Heart right ventricle (tissue), 16 donors: ENCODE results near the gene PASD1. TPM values are rescaled to one million over a fixed set of nuclear protein-coding genes. Genes with fewer than 3 reads are reported as not detected.
A peak's percentile ranks its signal among the peaks of the same experiment; 100 is the strongest.

ENCODE experiments used
- ATAC-seq, 8 donors: fragments of 200-7000 bp; cut with Tn5 transposase; one replicate each; pipeline ENCODE4 v1.9.1; 2020; ENCODE audit warnings: mild to moderate bottlenecking in 8 of 8, moderate library complexity in 8 of 8, moderate number of reproducible peaks in 1 of 8
- DNase-seq, 2 donors: peaks; one replicate each; pipeline ENCODE4 v3.0.0-alpha.2; 2020
- H3K27ac ChIP-seq, 10 donors: fragments of 200-600 bp; sonication (generic) in 2 of 10; one replicate each; pipeline versions ENCODE4 v1.5.0 to v1.8.0; 2020 to 2022; ENCODE audit warnings: mild to moderate bottlenecking in 3 of 10
- H3K27me3 ChIP-seq, 7 donors: fragments of 200-600 bp; one replicate each; pipeline ENCODE4 v1.8.0; 2021 to 2022; ENCODE audit warnings: mild to moderate bottlenecking in 2 of 7
- H3K36me3 ChIP-seq, 9 donors: fragments of 200-600 bp; sonication (generic) in 1 of 9; one replicate each; pipeline versions ENCODE4 v1.5.0 to v1.8.0; 2020 to 2022; ENCODE audit warnings: mild to moderate bottlenecking in 2 of 9
- H3K4me1 ChIP-seq, 9 donors: fragments of 200-600 bp; sonication (generic) in 1 of 9; one replicate each; pipeline versions ENCODE4 v1.5.0 to v1.8.0; 2020 to 2022; ENCODE audit warnings: mild to moderate bottlenecking in 4 of 9
- H3K4me3 ChIP-seq, 10 donors: fragments of 200-600 bp; sonication (generic) in 2 of 10; one replicate each; pipeline versions ENCODE4 v1.5.0 to v1.8.0; 2020 to 2022; ENCODE audit warnings: mild to moderate bottlenecking in 7 of 10, moderate library complexity in 2 of 10
- H3K9me3 ChIP-seq, 11 donors: fragments of 200-600 bp in 10 of 11; sonication (generic) in 2 of 11; one replicate each; pipeline versions ENCODE4 v1.5.0 to v1.8.0; 2013 to 2022; ENCODE audit warnings: mild to moderate bottlenecking in 2 of 11, control low read depth in 1 of 11, moderate library complexity in 1 of 11
- CTCF ChIP-seq, 9 donors: fragments of 200-600 bp; sonication (generic) in 2 of 9; IDR thresholded peaks; one replicate each; pipeline versions ENCODE4 v1.5.0 to v1.8.0; 2021 to 2022; ENCODE audit warnings: antibody characterized with exemption in 9 of 9, mild to moderate bottlenecking in 5 of 9, moderate library complexity in 1 of 9
- WGBS, 2 donors: extraction: QIAGEN DNeasy Blood & Tissue Kit; methylation state at CpG; one replicate each; pipeline ENCODE4 v1.1.7; 2013; ENCODE audit warnings: inconsistent platforms in 1 of 2; 5-methylcytosine and 5-hydroxymethylcytosine counted together
- intact Hi-C, 10 donors: fragments of 100-400 bp; cut with DNase I; formaldehyde crosslinking; loops; one replicate each; pipeline versions ENCODE4 v1.11.1 to v1.14.2; 2022
- polyA plus RNA-seq, 2 donors: library from polyadenylated mRNA; stranded (reverse); fragments of 200-250 nt; gene quantifications; one replicate each; pipeline ENCODE4 v1.2.3, GENCODE V29; 2013
- total RNA-seq, 10 donors: library from RNA; stranded (reverse); fragmentation: NEBNext Ultra II Directional in 3 of 10; extraction: Animal tissue kit (Norgen Biotek cat#: 25700) in 3 of 10; gene quantifications; one replicate each; pipeline versions ENCODE4 v1.2.1 to v1.2.4, GENCODE V29; 2021 to 2023
- donor health status: Arrhythmogenic right ventricular cardiomyopathy.
- donor health status: ischemic (EF 13 %, LVEDD 7.1; RV severe dilation, severe dysfunction).
- donor health status: healthy with polysubstance abuse.
- donor health status: DM: no; HTN: yes; CAD: no.
- donor health status: DM: no; HTN: no; CAD: no.
- donor health status: ischemic (EF 25% LVEDD 6.9; RV normal size, moderate dysfunction).
- donor health status: ischemic (EF 25% LVEDD 5.7; RV mildly dilated, moderate dysfunction).
- donor health status: healthy.
- donor health status: DM: yes; HTN: yes; CAD: no.
- donor health status: Ischemic cardiomyopathy.
- donor health status: ischemic (EF 35%, LVEDD 5.7; RV mildly dilated, moderate dysfunction).
- donor health status: nonischemic (EF 11% LVEDD 7.7; RV severe dilation, severe dysfunction).
- donor health status: DM: yes; HTN: yes; CAD: no.
- donor health status: PGD.
- donor health status: ischemic (EF 29% LVEDD 5.4; RV normal size, mild dysfunction).
- donor health status: nonischemic (EF 23%, LVEDD 6.1; RV moderate dilation, normal function).

The PASD1 gene
- total and polyA plus RNA-seq, 12 donors, result not detected

DNA sequence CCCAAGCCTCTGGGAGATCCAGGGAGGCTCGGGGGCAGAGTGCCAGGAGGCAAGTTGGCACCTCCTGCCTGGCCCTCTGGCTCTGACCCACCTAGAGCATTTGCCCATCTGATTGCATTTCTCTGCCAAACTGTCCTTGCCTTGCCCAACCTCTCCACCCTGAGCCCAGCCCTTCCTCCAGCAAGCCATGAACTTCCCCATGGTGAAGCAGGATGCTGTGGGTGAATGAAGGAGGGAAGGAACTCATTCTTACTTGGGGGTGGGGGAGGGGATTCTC is 161.8 kb downstream of the PASD1 start:
- Histone ChIP-seq H3K4me3 (no peak overlapping the region), H3K9me3 (no peaks in the 10 kb centered on the region), H3K27me3 (peaks cover 0 to 4% (median 0%) of the 10 kb centered on the region in 7 donors), H3K4me1 (peaks cover 0 to 18% (median 10%) of the 10 kb centered on the region in 9 donors), H3K27ac (peak overlapping the region in 4 of 10 donors; percentile 19 to 70 (median 66)), H3K36me3 (no peaks in the 10 kb centered on the region)
- intact Hi-C loops, result no loop called here
- WGBS, 2 donors, result 17 to 21% methylated on average over 1 of the region's 1 CpG
- ATAC-seq (no peak), DNase-seq (no peak)
- TF ChIP-seq CTCF (IDR thresholded peaks at IDR 0.05), result no peak

Other genes with a start within 250 kb of the PASD1 start
- gene VMA21, start 166.5 kb upstream of the PASD1 start, total RNA-seq, result 10 to 100 TPM; 18.3 to 26.6 (median 22.2) TPM
- 1 to 10 TPM; 4.3 to 9.0 TPM for gene VMA21, start 166.5 kb upstream of the PASD1 start, polyA plus RNA-seq
- gene PRRG3, start 131.8 kb downstream of the PASD1 start, total RNA-seq, result 1 to 10 TPM; 1.4 to 4.4 (median 2.5) TPM
- 1 to 10 TPM in 1 of 2 donors, under 1 TPM in 1; 0.20 to 1.0 TPM for gene PRRG3, start 131.8 kb downstream of the PASD1 start, polyA plus RNA-seq
- gene FATE1, start 152.4 kb downstream of the PASD1 start, total RNA-seq, result 1 to 10 TPM in 1 of 10 donors, under 1 TPM in 4, not detected in 5; 0.25 to 2.2 (median 0.58) TPM
- gene FATE1, start 152.4 kb downstream of the PASD1 start, polyA plus RNA-seq, result under 1 TPM; 0.35 to 0.59 TPM
- gene CNGA2, start 171.1 kb downstream of the PASD1 start, total RNA-seq, result not detected
- gene CNGA2, start 171.1 kb downstream of the PASD1 start, polyA plus RNA-seq, result not detected